Psoas muscle (tissue), 8 donors: Measurements from ENCODE around the gene RNF224. TPM values are rescaled to one million over a fixed set of nuclear protein-coding genes. Genes with fewer than 3 reads are reported as not detected.

Experiments
- ATAC-seq, 4 donors: fragments of 200-7000 bp; cut with Tn5 transposase; one replicate each; pipeline ENCODE4 v1.9.1; 2020; ENCODE audit warnings: moderate library complexity in 3 of 4, mild to moderate bottlenecking in 2 of 4
- DNase-seq, 2 donors: peaks; one replicate each; pipeline ENCODE4 v3.0.0-alpha.2; 2020
- H3K27ac ChIP-seq: fragments of 200-600 bp; one replicate; pipeline ENCODE4 v1.8.0; 2022
- H3K27me3 ChIP-seq, 3 donors: fragments of 200-600 bp in 1 of 3; one replicate each; pipeline versions ENCODE4 v1.6.1 to v1.8.0; 2013 to 2022; ENCODE audit warnings: low read length in 2 of 3, mild to moderate bottlenecking in 2 of 3, moderate library complexity in 1 of 3; ENCODE audit not compliant: insufficient read depth in 3 of 3
- H3K36me3 ChIP-seq, 2 donors: fragments of 200-600 bp in 1 of 2; one replicate each; pipeline versions ENCODE4 v1.6.1 to v1.8.0; 2013 to 2022; ENCODE audit warnings: low read depth in 1 of 2, mild to moderate bottlenecking in 1 of 2, moderate library complexity in 1 of 2; ENCODE audit not compliant: insufficient read depth in 1 of 2
- H3K4me1 ChIP-seq: fragments of 200-600 bp; one replicate; pipeline ENCODE4 v1.8.0; 2022
- H3K4me3 ChIP-seq: fragments of 200-600 bp; one replicate; pipeline ENCODE4 v1.8.0; 2022; ENCODE audit warnings: mild to moderate bottlenecking
- H3K9me3 ChIP-seq: fragments of 200-600 bp; one replicate; pipeline ENCODE4 v1.8.0; 2022
- WGBS, 3 donors: extraction: QIAGEN DNeasy Blood & Tissue Kit; methylation state at CpG; one replicate each; pipeline versions ENCODE4 v1.1.6 to v1.1.7; 2013; 5-methylcytosine and 5-hydroxymethylcytosine counted together
- intact Hi-C, 2 donors: fragments of 100-400 bp; cut with DNase I; formaldehyde crosslinking; loops; one replicate each; pipeline versions ENCODE4 v1.11.0 to v1.14.2; 2022
- polyA plus RNA-seq, 3 donors: library from polyadenylated mRNA; stranded (reverse); fragments of 200-250 nt; gene quantifications; one replicate each; pipeline ENCODE4 v1.2.3, GENCODE V29; 2013
- total RNA-seq, 4 donors: library from RNA; stranded (reverse); fragmentation: NEBNext Ultra II Directional in 2 of 4; extraction: Animal tissue kit (Norgen Biotek cat#: 25700) in 2 of 4; gene quantifications; one replicate each; pipeline versions ENCODE4 v1.2.1 to v1.2.4, GENCODE V29; 2021 to 2023
- TF ChIP-seq, protein P1 (sequence below): fragments of 200-600 bp; IDR thresholded peaks from one replicate; pipeline ENCODE4 v1.8.0; 2022; ENCODE audit warnings: antibody characterized with exemption
- donor health status: healthy with polysubstance abuse.
- donor health status: DM: no; HTN: no; CAD: no; lungs with moderate emphysema.
- donor health status: Bipolar disorder and iron deficiency.
- donor health status: healthy.
- donor health status: DM: yes; HTN: yes; CAD: no.
- donor health status: DM: no; HTN: no; CAD: no.
- donor health status: DM: no; HTN: no; CAD: no.
- donor health status: DM: yes; HTN: yes; CAD: no.

The RNF224 gene
- total and polyA plus RNA-seq, 7 donors, result 0.01 TPM; not detected in 6

GRCh38 chr9:137251490-137252268 lies 24.4 kb downstream of the RNF224 start:
- H3K4me1 ChIP-seq, result peaks cover 22% of the 10 kb centered on the region
- no peak for ATAC-seq
- intact Hi-C loops, result no loop called here
- no peaks in the 10 kb centered on the region for H3K27me3 ChIP-seq
- H3K4me3 ChIP-seq, result no peak overlapping the region
- DNase-seq, result no peak
- H3K36me3 ChIP-seq, result peaks cover 0 to 6% of the 10 kb centered on the region in 2 donors
- WGBS, 3 donors, result 84 to 87% (median 84%) methylated on average over 21 to 22 of the region's 22 CpGs
- H3K9me3 ChIP-seq, result no peaks in the 10 kb centered on the region
- no peak overlapping the region for H3K27ac ChIP-seq
- TF ChIP-seq, protein P1, sequence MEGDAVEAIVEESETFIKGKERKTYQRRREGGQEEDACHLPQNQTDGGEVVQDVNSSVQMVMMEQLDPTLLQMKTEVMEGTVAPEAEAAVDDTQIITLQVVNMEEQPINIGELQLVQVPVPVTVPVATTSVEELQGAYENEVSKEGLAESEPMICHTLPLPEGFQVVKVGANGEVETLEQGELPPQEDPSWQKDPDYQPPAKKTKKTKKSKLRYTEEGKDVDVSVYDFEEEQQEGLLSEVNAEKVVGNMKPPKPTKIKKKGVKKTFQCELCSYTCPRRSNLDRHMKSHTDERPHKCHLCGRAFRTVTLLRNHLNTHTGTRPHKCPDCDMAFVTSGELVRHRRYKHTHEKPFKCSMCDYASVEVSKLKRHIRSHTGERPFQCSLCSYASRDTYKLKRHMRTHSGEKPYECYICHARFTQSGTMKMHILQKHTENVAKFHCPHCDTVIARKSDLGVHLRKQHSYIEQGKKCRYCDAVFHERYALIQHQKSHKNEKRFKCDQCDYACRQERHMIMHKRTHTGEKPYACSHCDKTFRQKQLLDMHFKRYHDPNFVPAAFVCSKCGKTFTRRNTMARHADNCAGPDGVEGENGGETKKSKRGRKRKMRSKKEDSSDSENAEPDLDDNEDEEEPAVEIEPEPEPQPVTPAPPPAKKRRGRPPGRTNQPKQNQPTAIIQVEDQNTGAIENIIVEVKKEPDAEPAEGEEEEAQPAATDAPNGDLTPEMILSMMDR, result no peak

DNA sequence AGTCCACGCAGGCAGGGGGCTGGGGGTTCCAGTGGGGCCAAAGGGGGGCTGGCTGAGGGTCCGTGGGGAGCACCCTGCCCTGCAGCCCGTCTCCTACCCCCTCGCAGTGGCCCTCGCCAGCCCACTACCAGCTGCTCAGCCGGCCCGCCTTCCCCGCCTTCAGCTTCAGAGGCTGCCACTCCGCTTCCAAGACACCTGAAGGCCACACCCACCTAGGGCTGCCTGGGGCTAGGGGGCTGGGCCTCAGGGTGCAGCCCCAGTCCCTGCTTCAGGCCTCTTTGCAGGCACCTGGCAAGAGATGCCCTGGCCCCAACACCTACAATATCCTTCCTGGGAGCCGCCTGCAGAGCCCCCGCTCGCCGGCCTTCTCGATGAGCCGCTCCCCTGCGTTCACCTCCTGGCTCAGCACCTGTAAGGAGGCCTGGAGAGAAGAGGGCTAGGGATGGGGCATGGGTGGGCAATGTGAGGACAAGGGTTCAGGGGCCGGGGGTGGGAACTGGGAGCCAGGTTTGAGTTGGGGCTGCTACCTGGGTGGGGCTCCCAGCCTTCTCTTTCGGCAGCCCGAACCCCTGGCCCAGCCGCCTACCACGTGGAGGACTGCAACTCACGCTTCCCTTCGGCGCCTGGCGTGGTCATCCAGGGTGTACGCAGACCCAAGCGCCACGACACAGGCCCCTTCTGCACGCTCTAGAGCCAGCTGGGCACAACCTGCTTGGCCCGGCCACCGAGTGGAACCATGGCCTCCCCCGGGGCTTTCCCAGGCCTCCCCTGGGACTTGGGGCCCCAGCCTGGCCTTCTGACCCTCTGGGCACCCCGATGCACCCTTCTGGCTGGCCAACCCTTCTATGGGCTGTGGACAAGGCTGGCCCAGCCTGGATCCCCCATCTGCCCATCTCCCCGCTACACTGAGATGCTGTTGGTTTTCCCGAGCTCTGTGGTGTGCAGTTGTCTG lies 25.5 kb downstream of the RNF224 start:
- Histone ChIP-seq H3K4me1 (peaks cover 17% of the 10 kb centered on the region), H3K9me3 (no peaks in the 10 kb centered on the region), H3K27ac (no peak overlapping the region), H3K27me3 (no peaks in the 10 kb centered on the region), H3K4me3 (no peak overlapping the region), H3K36me3 (peaks cover 0 to 16% of the 10 kb centered on the region in 2 donors)
- 87 to 93% (median 91%) methylated on average over 26 to 35 of the region's 35 CpGs for WGBS, 3 donors
- DNase-seq (no peak), ATAC-seq (no peak)
- intact Hi-C loops, result no loop called here
- TF ChIP-seq, protein P1, result no peak

DNA sequence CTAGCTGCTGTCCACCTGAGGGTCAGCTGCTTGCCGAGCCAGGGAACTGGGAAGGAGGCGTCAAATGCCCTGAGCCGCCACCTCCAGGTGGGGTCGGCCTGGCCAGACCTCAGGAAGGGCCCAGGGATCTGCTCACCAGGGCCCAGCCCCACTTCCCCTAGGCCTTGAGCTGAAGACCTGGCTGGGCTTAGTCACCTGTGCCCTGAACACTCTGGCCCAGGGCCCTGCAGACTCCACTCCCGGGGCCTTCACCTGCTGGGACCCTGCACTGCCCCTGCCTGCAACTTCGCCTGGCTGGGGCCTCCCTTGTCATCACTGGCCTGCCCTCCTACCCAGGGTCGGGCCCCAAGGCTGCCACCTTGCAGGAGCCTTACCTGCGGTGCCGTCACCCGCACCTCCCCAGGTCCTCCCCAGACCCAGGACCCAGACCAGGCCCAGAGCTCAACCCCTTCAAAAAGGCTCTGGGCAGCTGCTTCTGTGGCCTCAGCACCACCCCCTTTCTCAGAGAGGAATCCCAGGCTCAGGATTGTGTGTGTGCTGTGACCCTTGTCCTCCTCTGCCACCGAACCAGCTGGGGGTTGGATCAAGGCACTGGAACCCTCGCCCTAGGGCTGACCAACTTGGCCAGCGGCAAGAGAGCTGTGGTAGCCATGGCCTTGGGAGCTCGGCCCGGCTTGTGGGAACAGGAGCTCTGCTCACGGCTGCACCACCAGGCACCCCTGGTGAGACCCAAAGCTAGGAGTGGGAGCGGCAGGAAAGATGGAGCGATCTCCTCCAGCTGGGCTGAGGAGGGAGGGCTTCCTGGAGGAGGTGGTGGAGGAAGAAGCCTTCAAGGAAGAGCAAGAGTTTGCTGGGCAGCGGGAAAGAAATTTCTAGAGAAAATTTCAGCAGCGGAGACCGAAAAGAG lies 26.7 kb downstream of the RNF224 start:
- TF ChIP-seq, protein P1, result no peak
- Histone ChIP-seq H3K27ac (peak overlapping the region; percentile 80), H3K36me3 (peaks cover 0 to 28% of the 10 kb centered on the region in 2 donors), H3K4me1 (peaks cover 14% of the 10 kb centered on the region), H3K4me3 (peak overlapping the region; percentile 98), H3K27me3 (no peaks in the 10 kb centered on the region), H3K9me3 (no peaks in the 10 kb centered on the region)
- peak in 3 of 4 donors; percentile 12 to 17 (median 17) for ATAC-seq
- no peak for DNase-seq
- 51 to 61% (median 52%) methylated on average over 21 of the region's 21 CpGs for WGBS, 3 donors
- intact Hi-C loops, result no loop called here
